ENCODE data around the gene PNPLA8.
A peak's percentile ranks its signal among the peaks of the same experiment; 100 is the strongest.
"Not testable (repeated sequence)": the region's sequence is repeated elsewhere in the genome, so short reads cannot be mapped to it uniquely, and the experiment has no call there.

The PNPLA8 gene, protein sequence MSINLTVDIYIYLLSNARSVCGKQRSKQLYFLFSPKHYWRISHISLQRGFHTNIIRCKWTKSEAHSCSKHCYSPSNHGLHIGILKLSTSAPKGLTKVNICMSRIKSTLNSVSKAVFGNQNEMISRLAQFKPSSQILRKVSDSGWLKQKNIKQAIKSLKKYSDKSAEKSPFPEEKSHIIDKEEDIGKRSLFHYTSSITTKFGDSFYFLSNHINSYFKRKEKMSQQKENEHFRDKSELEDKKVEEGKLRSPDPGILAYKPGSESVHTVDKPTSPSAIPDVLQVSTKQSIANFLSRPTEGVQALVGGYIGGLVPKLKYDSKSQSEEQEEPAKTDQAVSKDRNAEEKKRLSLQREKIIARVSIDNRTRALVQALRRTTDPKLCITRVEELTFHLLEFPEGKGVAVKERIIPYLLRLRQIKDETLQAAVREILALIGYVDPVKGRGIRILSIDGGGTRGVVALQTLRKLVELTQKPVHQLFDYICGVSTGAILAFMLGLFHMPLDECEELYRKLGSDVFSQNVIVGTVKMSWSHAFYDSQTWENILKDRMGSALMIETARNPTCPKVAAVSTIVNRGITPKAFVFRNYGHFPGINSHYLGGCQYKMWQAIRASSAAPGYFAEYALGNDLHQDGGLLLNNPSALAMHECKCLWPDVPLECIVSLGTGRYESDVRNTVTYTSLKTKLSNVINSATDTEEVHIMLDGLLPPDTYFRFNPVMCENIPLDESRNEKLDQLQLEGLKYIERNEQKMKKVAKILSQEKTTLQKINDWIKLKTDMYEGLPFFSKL

GRCh38 chr7:108525985-108526767 is at the start of gene PNPLA8:
Gene PNPLA8 (minus strand): TSS chr7:108526135. CDS start chr7:108515491, 10,644 bp downstream.
- peak; percentile 96 to 100 (median 99) for DNase-seq (ENCODE audit: low read depth in 3 of 3, low spot score in 1 of 3)

DNA sequence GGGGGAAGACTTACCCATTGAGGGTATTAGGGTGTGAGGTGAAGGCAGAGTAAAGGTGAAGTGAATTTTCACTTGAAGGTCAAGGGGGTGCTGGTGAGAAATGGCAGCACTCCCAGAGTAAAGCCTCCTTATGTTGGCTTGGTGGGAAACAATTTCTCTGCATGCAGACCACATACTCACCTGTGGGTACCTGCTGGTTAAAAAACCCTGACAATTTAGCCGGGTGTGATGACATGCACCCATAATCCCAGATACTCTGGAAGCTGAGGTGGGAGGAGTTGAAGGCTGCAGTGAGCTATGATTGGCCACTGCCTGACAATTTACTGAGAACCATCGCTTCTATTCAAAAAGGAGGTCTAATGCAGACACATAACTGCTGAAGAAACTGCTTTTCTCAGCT is 49.2 kb upstream of the PNPLA8 start:
- no peak for DNase-seq (ENCODE audit: low read depth in 3 of 3, low spot score in 1 of 3)

- DNase-seq (ENCODE audit: low read depth in 3 of 3, low spot score in 1 of 3) = no peak
Measured at GRCh38 chr7:108572480-108572879, 46.5 kb upstream of the PNPLA8 start.

GRCh38 chr7:108570146-108570755 is 44.3 kb upstream of the PNPLA8 start:
- DNase-seq (ENCODE audit: low read depth in 3 of 3, low spot score in 1 of 3) = peak in 1 of 3 donors; percentile 21

- peak; percentile 92 to 98 (median 96) for DNase-seq (ENCODE audit: low read depth in 3 of 3, low spot score in 1 of 3)
Measured at GRCh38 chr7:108569381-108570145, 43.6 kb upstream of the PNPLA8 start, which contains the start of the genes DNAJB9 and THAP5. Gene DNAJB9 (plus strand): TSS chr7:108569874. CDS start chr7:108571727, 1,853 bp downstream. Gene THAP5 (minus strand): TSS chr7:108569706. CDS start chr7:108569569, 137 bp downstream.

GRCh38 chr7:108568801-108569380 is 43.0 kb upstream of the PNPLA8 start:
- no peak for DNase-seq (ENCODE audit: low read depth in 3 of 3, low spot score in 1 of 3)

DNA sequence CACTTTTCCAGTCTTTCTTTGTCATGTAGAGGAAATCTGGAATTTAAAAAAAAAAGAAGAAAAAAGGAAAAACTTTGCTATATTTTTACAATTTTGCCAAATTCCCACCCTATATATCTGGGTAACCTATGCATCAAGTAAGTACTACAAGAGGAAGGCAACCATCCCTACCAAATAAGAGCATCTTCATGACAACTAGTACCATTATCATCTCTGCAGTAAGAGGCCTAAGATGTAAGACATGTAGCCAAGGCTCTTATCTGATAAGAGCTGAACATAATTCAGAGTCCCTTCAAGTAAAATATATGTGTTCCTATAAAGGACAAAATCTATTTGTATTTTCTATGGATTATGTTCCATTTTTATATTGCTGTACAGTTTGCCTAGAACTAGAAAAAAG is 40.1 kb upstream of the PNPLA8 start:
- DNase-seq (ENCODE audit: low read depth in 3 of 3, low spot score in 1 of 3) = no peak

DNA sequence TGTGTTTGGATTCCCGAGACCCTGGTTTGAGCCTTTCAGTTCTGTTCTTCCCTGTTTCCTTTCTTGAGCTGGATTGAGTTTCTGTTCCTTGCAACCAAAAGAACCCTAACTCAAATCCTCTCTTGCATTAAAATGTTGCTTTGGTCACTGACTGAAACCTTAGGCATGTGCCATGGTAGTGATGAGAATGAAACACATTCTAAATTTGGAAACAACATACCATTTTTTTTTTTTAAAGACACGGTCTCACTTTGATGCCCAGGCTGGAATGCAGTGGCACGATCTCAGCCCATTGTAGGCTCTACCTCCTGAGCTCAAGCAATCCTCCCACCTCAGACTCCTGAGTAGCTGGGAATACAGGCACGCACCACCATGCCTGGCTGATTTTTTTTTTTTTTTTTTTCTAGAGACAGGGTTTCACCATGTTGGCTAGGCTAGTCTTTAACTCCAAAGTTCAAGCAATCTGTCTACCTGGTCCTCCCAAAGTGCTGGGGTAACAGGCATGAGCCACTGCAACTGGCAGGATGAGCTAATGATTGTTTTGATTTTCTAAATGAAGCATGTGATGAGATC is 35.2 kb upstream of the PNPLA8 start:
- no peak for DNase-seq (ENCODE audit: low read depth in 3 of 3, low spot score in 1 of 3)

DNA sequence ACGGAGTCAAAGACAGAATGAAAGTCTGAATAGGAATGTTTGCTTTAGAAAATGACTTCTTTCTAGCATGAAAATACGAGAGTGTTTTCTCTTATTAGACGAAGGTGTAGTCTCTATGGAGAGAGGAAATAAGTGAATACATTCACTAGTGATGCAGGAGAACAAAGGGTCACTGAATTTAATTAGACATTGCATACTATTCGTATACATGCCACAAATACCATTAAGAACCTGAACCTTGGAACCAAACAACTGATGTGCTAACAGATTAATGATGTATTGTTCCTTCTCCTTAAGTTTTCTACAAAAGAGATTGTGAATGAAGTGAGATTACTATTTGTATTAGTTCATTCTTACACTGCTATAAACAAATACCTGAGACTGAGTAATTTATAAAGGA is 33.3 kb upstream of the PNPLA8 start:
- no peak for DNase-seq (ENCODE audit: low read depth in 3 of 3, low spot score in 1 of 3)

- DNase-seq (ENCODE audit: low read depth in 3 of 3, low spot score in 1 of 3) = no peak
Measured at GRCh38 chr7:108557617-108558016, 31.7 kb upstream of the PNPLA8 start.

GRCh38 chr7:108557191-108557590 is 31.3 kb upstream of the PNPLA8 start:
- DNase-seq (ENCODE audit: low read depth in 3 of 3, low spot score in 1 of 3) = no peak

- not testable (repeated sequence) for DNase-seq (ENCODE audit: low read depth in 3 of 3, low spot score in 1 of 3)
Measured at GRCh38 chr7:108556665-108557064, 30.7 kb upstream of the PNPLA8 start.

- DNase-seq (ENCODE audit: low read depth in 3 of 3, low spot score in 1 of 3) = not testable (repeated sequence)
Measured at GRCh38 chr7:108548141-108548896, 22.4 kb upstream of the PNPLA8 start.

GRCh38 chr7:108541478-108541877 is 15.5 kb upstream of the PNPLA8 start:
- no peak for DNase-seq (ENCODE audit: low read depth in 3 of 3, low spot score in 1 of 3)

GRCh38 chr7:108538685-108539084 is 12.8 kb upstream of the PNPLA8 start:
- DNase-seq (ENCODE audit: low read depth in 3 of 3, low spot score in 1 of 3) = not testable (repeated sequence)

GRCh38 chr7:108538236-108538635 is 12.3 kb upstream of the PNPLA8 start:
- DNase-seq (ENCODE audit: low read depth in 3 of 3, low spot score in 1 of 3) = not testable (repeated sequence)

DNA sequence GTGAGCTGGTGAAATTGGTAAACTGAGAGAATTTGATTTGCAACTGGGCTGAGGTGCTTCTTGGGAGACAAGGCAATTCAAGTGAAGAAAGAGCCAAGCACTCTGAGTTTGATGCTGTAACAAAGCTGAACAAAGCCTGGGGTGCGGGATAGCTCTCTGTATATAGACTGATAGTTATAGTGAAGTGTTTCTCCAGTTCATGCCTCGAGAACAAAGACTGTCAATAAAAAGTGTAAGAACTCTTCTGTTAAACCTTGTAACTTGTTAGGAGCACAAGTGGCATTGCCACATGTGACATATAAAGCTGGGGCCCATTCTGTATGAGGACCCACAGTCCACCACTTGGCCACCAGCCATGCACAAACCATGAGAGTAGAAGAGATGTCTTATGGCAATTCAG is 11.3 kb upstream of the PNPLA8 start:
- DNase-seq (ENCODE audit: low read depth in 3 of 3, low spot score in 1 of 3) = no peak

GRCh38 chr7:108535744-108536143 is 9.8 kb upstream of the PNPLA8 start:
- DNase-seq (ENCODE audit: low read depth in 3 of 3, low spot score in 1 of 3) = no peak

- no peak for DNase-seq (ENCODE audit: low read depth in 3 of 3, low spot score in 1 of 3)
Measured at GRCh38 chr7:108535257-108535656, 9.3 kb upstream of the PNPLA8 start.
